MM.1S (cell line): Measurements from ENCODE around the gene ACVR1.

Source experiments
- DNase-seq: peaks from one replicate; pipeline ENCODE4 v3.0.0-alpha.2; 2015
- H2AFZ ChIP-seq: fragments of 300-600 bp; sonication (generic); 2 replicates; pipeline ENCODE4 v1.6.0; 2016; ENCODE audit warnings: antibody characterized with exemption, low read length
- H3F3A ChIP-seq: fragments of 300-600 bp; sonication (generic); 2 replicates; pipeline ENCODE4 v1.6.1; 2016; ENCODE audit warnings: mild to moderate bottlenecking, antibody characterized with exemption, low read length, moderate library complexity, mixed read lengths; ENCODE audit not compliant: insufficient read depth
- H3K27ac ChIP-seq: fragments of 300-600 bp; sonication (generic); 2 replicates; pipeline ENCODE4 v1.5.1; 2016; ENCODE audit warnings: mild to moderate bottlenecking, low read length
- H3K27me3 ChIP-seq: fragments of 300-600 bp; sonication (generic); replicated peaks from 2 replicates; pipeline ENCODE4 v1.6.0; 2016; ENCODE audit warnings: low read length; ENCODE audit not compliant: insufficient read depth
- H3K36me3 ChIP-seq: fragments of 300-600 bp; sonication (generic); replicated peaks from 2 replicates; pipeline ENCODE4 v1.6.1; 2016; ENCODE audit warnings: mild to moderate bottlenecking, low read length, mixed read lengths; ENCODE audit not compliant: insufficient read depth
- H3K4me1 ChIP-seq: fragments of 300-600 bp; sonication (generic); 2 replicates; pipeline ENCODE4 v1.6.1; 2016; ENCODE audit warnings: low read length, mixed read lengths
- H3K4me2 ChIP-seq: fragments of 300-600 bp; sonication (generic); 2 replicates; pipeline ENCODE4 v1.6.0; 2016; ENCODE audit warnings: low read depth, low read length
- H3K4me3 ChIP-seq: fragments of 300-600 bp; sonication (generic); 2 replicates; pipeline ENCODE4 v1.5.1; 2016; ENCODE audit warnings: low read length, mixed read lengths
- H3K79me2 ChIP-seq: fragments of 300-600 bp; sonication (generic); 2 replicates; pipeline ENCODE4 v1.6.1; 2016; ENCODE audit warnings: mixed run types, low read length, mixed read lengths
- H3K9ac ChIP-seq: fragments of 300-600 bp; sonication (generic); 2 replicates; pipeline ENCODE4 v1.6.1; 2016; ENCODE audit warnings: low read length, mixed read lengths
- H3K9me2 ChIP-seq: fragments of 300-600 bp; sonication (generic); replicated peaks from 2 replicates; pipeline ENCODE4 v1.6.1; 2016; ENCODE audit warnings: mild to moderate bottlenecking, low read length, mixed read lengths; ENCODE audit not compliant: insufficient read depth
- H3K9me3 ChIP-seq: fragments of 300-600 bp; sonication (generic); replicated peaks from 2 replicates; pipeline ENCODE4 v1.6.1; 2016; ENCODE audit warnings: mild to moderate bottlenecking, low read length, mixed read lengths; ENCODE audit not compliant: insufficient read depth
- H4K20me1 ChIP-seq: fragments of 300-600 bp; sonication (generic); 2 replicates; pipeline ENCODE4 v1.6.1; 2016; ENCODE audit warnings: mild to moderate bottlenecking, low read length, moderate library complexity, mixed read lengths; ENCODE audit not compliant: insufficient read depth
- CTCF ChIP-seq: fragments of 300-600 bp; sonication (generic); IDR thresholded peaks from 2 replicates; pipeline ENCODE4 v1.5.1; 2016; ENCODE audit warnings: antibody characterized with exemption, low read length, mixed read lengths
- EZH2 ChIP-seq: fragments of 300-600 bp; sonication (generic); optimal IDR thresholded peaks from 2 replicates; pipeline ENCODE3; 2017; ENCODE audit warnings: low read depth, mild to moderate bottlenecking, antibody characterized with exemption, low read length, mixed read lengths
- EZH2phosphoT487 ChIP-seq: fragments of 300-600 bp; sonication (generic); IDR thresholded peaks from 2 replicates; pipeline ENCODE4 v1.6.1; 2018; ENCODE audit warnings: antibody characterized with exemption, low read length

ACVR1 gene

GRCh38 chr2:157787364-157787938 lies 88.7 kb downstream of the ACVR1 start:
- Histone ChIP-seq H2AFZ (no peak overlapping the region), H3F3A (no peaks in the 10 kb centered on the region), H3K4me2 (no peak overlapping the region), H3K27me3 (no peaks in the 10 kb centered on the region), H3K4me3 (no peak overlapping the region), H3K4me1 (peaks cover 12% of the 10 kb centered on the region), H3K27ac (no peak overlapping the region), H3K9me2 (no peaks in the 10 kb centered on the region), H3K79me2 (no peaks in the 10 kb centered on the region), H3K9ac (no peak overlapping the region), H3K36me3 (no peaks in the 10 kb centered on the region), H4K20me1 (no peaks in the 10 kb centered on the region), H3K9me3 (no peaks in the 10 kb centered on the region)
- TF ChIP-seq EZH2phosphoT487: no peak
- no peak for TF ChIP-seq EZH2
- no peak for TF ChIP-seq CTCF
- no peak for DNase-seq

- DNase-seq: no peak
- Histone ChIP-seq H3K27me3 (no peaks in the 10 kb centered on the region), H3K27ac (no peak overlapping the region), H3K4me1 (peaks cover 18% of the 10 kb centered on the region), H3K4me2 (no peak overlapping the region), H3K79me2 (no peaks in the 10 kb centered on the region), H3K9me3 (no peaks in the 10 kb centered on the region), H2AFZ (no peak overlapping the region), H3K36me3 (no peaks in the 10 kb centered on the region), H3F3A (no peaks in the 10 kb centered on the region), H3K9me2 (no peaks in the 10 kb centered on the region), H3K4me3 (no peak overlapping the region), H4K20me1 (no peaks in the 10 kb centered on the region), H3K9ac (no peak overlapping the region)
- TF ChIP-seq EZH2phosphoT487: no peak
- no peak for TF ChIP-seq EZH2
- no peak for TF ChIP-seq CTCF
Observed at GRCh38 chr2:157786663-157787363, 89.3 kb downstream of the ACVR1 start.

GRCh38 chr2:157785866-157786662 lies 90.1 kb downstream of the ACVR1 start:
- Histone ChIP-seq H3K9ac (no peak overlapping the region), H3K4me3 (no peak overlapping the region), H4K20me1 (no peaks in the 10 kb centered on the region), H3K9me3 (no peaks in the 10 kb centered on the region), H3K9me2 (no peaks in the 10 kb centered on the region), H3K27me3 (no peaks in the 10 kb centered on the region), H2AFZ (no peak overlapping the region), H3K4me2 (no peak overlapping the region), H3K27ac (no peak overlapping the region), H3F3A (no peaks in the 10 kb centered on the region), H3K4me1 (peaks cover 24% of the 10 kb centered on the region), H3K36me3 (no peaks in the 10 kb centered on the region), H3K79me2 (no peaks in the 10 kb centered on the region)
- TF ChIP-seq EZH2: no peak
- TF ChIP-seq EZH2phosphoT487: no peak
- no peak for TF ChIP-seq CTCF
- no peak for DNase-seq
